Activated T-cell treated with anti-CD3 and anti-CD28 coated beads, Interleukin-2, amount 50 U/mL, for 1 hour (primary cell): Measurements from ENCODE around the gene GID4.
"Not testable (repeated sequence)": the region's sequence is repeated elsewhere in the genome, so short reads cannot be mapped to it uniquely, and the experiment has no call there.

Experiments
- DNase-seq: peaks from one replicate; pipeline ENCODE4 v3.0.0-alpha.2; 2020

GID4 gene

GRCh38 chr17:18038861-18039534 lies at the start of gene GID4, which contains the start of gene ATPAF2:
Gene GID4, plus strand, starts transcription at chr17:18039408. Its CDS starts 57 bp downstream, at chr17:18039465.
Gene ATPAF2, minus strand, starts transcription at chr17:18039168. Its CDS starts 155 bp downstream, at chr17:18039013.
- peak; percentile 99 for DNase-seq

GRCh38 chr17:17989618-17990017 lies 49.6 kb upstream of the GID4 start:
- no peak for DNase-seq

GRCh38 chr17:17990282-17990681 lies 48.9 kb upstream of the GID4 start:
- no peak for DNase-seq

GRCh38 chr17:17993366-17993765 lies 45.8 kb upstream of the GID4 start:
- DNase-seq, result no peak

- no peak for DNase-seq
Observed at GRCh38 chr17:17993852-17994251, 45.4 kb upstream of the GID4 start.

- no peak for DNase-seq
Observed at GRCh38 chr17:17994271-17995069, 44.7 kb upstream of the GID4 start.

GRCh38 chr17:17995887-17996286 lies 43.3 kb upstream of the GID4 start:
- DNase-seq, result not testable (repeated sequence)

- no peak for DNase-seq
Observed at GRCh38 chr17:17998934-17999333, 40.3 kb upstream of the GID4 start.

- no peak for DNase-seq
Observed at GRCh38 chr17:17999364-18000029, 39.7 kb upstream of the GID4 start.

- DNase-seq, result no peak
Observed at GRCh38 chr17:18000030-18000408, 39.2 kb upstream of the GID4 start.

GRCh38 chr17:18002171-18002570 lies 37.0 kb upstream of the GID4 start:
- DNase-seq, result no peak

- DNase-seq, result no peak
Observed at GRCh38 chr17:18004345-18004744, 34.9 kb upstream of the GID4 start.

- no peak for DNase-seq
Observed at GRCh38 chr17:18004884-18005305, 34.3 kb upstream of the GID4 start.

GRCh38 chr17:18005496-18005895 lies 33.7 kb upstream of the GID4 start:
- DNase-seq, result no peak

GRCh38 chr17:18006495-18007239 lies 32.5 kb upstream of the GID4 start:
- no peak for DNase-seq

GRCh38 chr17:18008496-18009268 lies 30.5 kb upstream of the GID4 start:
- no peak for DNase-seq

GRCh38 chr17:18009609-18010420 lies 29.4 kb upstream of the GID4 start:
- DNase-seq, result no peak

GRCh38 chr17:18011286-18011685 lies 27.9 kb upstream of the GID4 start:
- DNase-seq, result no peak

GRCh38 chr17:18014006-18014405 lies 25.2 kb upstream of the GID4 start:
- no peak for DNase-seq

- no peak for DNase-seq
Observed at GRCh38 chr17:18015593-18015992, 23.6 kb upstream of the GID4 start.

- DNase-seq, result no peak
Observed at GRCh38 chr17:18016426-18016825, 22.8 kb upstream of the GID4 start.
